HG03066 (cell line): ENCODE measurements around the gene EDNRB.
"Not testable (repeated sequence)": the region's sequence is repeated elsewhere in the genome, so short reads cannot be mapped to it uniquely, and the experiment has no call there.

ENCODE experiments used
- ATAC-seq: cut with Tn5 transposase; IDR thresholded peaks from one replicate; pipeline ENCODE4 v1.9.1; 2021; ENCODE audit warnings: low read depth; ENCODE audit not compliant: unreplicated experiment

EDNRB gene

GRCh38 chr13:77918391-77919245, at the start of gene EDNRB:
Gene EDNRB, minus strand, starts transcription at chr13:77918831. Its CDS starts 258 bp downstream, at chr13:77918573.
- ATAC-seq = no peak

DNA sequence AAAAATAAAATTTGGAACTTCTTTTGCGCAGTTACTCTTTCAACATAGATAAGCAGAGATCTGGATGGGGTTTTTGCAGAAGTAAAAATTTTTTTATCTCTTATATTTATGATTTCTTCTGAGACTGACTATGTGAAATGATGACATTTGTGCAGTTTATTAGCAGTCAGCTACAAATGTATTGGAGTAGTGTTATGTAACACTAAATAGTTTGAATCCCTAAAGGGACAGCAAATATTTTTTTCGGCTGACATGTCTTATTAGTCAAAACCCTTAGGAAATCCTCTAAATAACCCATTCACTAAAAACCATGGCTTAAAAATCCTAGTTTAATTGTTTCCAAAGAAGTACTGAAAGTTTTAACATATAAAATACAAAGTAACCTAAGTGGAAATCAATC, 48.0 kb upstream of the EDNRB start:
- no peak for ATAC-seq

DNA sequence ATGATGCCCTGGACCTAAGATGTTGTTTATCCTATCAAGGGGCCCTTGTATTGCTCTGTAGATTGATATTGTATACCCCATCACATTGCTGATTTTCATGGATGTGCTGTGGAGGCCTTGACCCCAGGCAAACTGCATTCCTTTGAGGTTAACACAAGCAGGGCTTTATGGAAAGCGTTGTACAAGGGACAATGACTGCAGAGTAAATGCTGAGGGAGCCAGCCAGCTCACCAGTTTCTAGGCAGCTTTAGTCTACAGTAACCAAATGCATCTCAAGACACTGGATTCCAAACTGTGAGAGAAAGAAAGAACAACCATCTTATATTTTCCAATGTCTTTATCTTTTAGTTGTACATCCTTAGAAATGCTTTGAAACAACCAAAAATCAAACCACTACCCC, 34.1 kb upstream of the EDNRB start:
- no peak for ATAC-seq

GRCh38 chr13:77952276-77952675, 33.6 kb upstream of the EDNRB start:
- ATAC-seq = no peak

GRCh38 chr13:77946522-77946921, 27.9 kb upstream of the EDNRB start:
- ATAC-seq = no peak

DNA sequence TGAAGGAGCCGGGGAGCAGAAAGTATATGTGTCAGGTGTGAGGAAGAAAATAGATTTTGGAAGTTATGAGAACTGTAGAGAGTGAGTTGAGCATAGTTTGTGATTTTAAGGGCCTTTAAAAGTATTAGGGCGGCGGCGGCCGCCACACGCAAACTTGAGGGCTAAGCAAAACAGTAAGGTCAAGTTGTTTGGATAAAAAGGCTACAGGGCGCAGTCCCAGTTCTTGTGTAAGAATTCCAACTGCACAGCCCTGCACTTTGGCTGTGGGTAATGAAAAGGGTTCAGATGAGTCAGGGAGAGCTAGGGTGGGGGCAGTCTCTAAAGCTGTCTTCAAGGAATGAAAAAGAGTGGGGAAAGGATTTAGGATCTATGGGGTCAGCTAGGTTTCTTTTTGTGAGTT, 16.4 kb upstream of the EDNRB start:
- ATAC-seq = not testable (repeated sequence)

- peak; percentile 74 for ATAC-seq
Observed at GRCh38 chr13:77930430-77930829, 11.8 kb upstream of the EDNRB start.

- peak; percentile 84 for ATAC-seq
Observed at GRCh38 chr13:77928909-77929308, 10.3 kb upstream of the EDNRB start.

GRCh38 chr13:77925616-77926015, 7.0 kb upstream of the EDNRB start:
- no peak for ATAC-seq

- ATAC-seq = no peak
Observed at GRCh38 chr13:77919921-77920294, 1.3 kb upstream of the EDNRB start.

DNA sequence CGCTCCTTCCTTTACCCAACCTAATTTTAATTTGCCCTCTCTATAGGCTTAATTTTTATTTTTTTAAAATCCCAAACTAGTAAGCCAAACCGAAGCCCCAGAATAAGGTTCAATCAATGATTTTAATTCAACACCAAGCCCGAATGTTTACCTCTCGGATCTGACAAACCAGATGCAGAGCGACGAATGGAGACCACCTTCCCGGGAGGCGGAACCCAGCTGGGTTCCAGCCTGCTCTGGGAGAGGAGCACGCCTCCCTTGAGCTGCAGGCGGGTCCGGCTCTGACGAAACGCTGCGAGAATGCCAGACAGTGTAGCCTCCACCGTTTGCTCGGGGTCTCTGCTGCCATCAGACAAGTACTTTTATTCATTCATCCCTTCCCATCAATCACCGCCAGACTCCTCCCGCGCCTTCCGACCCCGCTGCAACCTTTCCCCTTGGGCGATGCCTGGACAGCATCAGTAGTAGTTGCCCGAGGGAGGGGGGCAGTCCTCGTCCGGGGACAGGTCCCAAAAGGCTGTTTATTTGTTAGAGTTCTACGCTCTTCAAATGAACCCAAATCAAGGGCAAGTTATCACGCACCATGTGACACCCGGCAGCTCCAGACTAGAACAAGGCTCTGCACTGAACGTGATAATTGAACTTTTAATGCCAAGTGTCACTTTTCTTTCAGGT, 752 bp upstream of the EDNRB start:
- ATAC-seq = peak; percentile 42

DNA sequence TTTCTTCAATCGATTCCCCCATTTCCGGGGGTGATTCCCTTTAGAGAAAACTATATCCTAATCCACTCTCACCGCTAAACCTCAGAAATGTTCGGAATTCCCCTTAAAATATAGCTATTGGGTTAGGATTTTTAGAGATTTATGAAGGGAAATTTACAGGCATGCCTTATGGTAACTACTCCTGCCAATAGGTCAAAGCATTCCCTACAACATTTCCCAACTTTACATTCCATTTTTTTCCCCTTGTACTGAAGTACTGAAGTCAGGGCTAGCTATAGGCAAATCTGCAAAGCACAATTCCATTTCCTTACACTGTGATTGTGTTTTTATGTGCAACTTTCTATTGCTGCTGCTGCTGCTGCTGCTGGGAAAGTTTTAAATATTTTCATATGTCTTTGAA, 2.1 kb downstream of the EDNRB start:
- ATAC-seq = no peak

DNA sequence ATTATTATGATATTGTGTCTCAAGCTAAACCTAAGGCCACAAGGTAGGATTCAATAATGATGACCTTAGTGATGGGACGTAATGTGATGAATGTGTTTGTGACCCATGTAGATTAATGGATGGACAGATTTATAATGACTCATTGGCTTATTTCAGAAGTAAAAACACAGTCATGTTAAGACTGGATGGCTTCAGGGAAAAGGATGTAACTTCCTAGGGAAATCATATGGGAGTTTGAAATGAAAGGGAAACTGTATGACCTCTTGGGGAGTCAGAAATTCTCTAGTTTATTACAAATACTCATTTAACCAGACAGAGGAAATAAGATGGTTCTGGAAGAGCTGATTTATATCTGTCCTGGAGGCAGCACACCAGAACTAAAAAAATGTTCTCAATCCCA, 2.9 kb downstream of the EDNRB start:
- ATAC-seq = no peak

DNA sequence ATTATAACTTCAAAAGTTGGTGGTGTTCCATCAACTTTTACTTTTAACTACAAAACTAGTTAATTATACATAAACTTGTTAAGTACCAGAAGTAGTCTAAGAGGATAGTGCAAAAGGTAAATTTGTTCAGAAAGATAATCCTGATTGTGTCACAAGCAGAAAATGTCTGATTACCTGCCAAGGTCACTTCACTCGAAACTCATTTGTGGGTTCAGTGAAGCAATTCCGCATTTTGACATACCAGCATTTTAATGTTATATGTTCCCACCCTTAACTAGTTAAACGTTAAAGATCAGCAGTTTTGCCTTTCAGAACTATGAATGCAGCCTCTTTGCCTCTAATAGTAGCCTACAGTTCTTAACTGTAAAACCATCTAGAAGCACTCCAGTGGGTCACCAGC, 5.6 kb downstream of the EDNRB start:
- no peak for ATAC-seq

GRCh38 chr13:77911751-77912150, 6.9 kb downstream of the EDNRB start:
- ATAC-seq = no peak

GRCh38 chr13:77909827-77910226, 8.8 kb downstream of the EDNRB start:
- no peak for ATAC-seq

- ATAC-seq = no peak
Observed at GRCh38 chr13:77908531-77908930, 10.1 kb downstream of the EDNRB start.

GRCh38 chr13:77907666-77908341, 10.8 kb downstream of the EDNRB start:
- ATAC-seq = no peak

GRCh38 chr13:77904031-77904430, 14.6 kb downstream of the EDNRB start:
- no peak for ATAC-seq

- ATAC-seq = no peak
Observed at GRCh38 chr13:77903435-77903834, 15.2 kb downstream of the EDNRB start.

GRCh38 chr13:77902319-77902963, 16.2 kb downstream of the EDNRB start:
- ATAC-seq = no peak
